Left kidney (tissue), 8 donors: ENCODE results near the gene FAM200A. TPM values are rescaled to one million over a fixed set of nuclear protein-coding genes. Genes with fewer than 3 reads are reported as not detected.
"Not testable (repeated sequence)": the region's sequence is repeated elsewhere in the genome, so short reads cannot be mapped to it uniquely, and the experiment has no call there.

ENCODE experiments used
- DNase-seq: peaks from one replicate; pipeline ENCODE4 v3.0.0-alpha.2; 2013
- long read RNA-seq, 8 donors: transcript quantifications; one replicate each; lab custom pipeline, GENCODE V29; 2026
- polyA plus RNA-seq: library from polyadenylated mRNA; unstranded; fragments of 120-200 nt; gene quantifications from one replicate; pipeline ENCODE4 v1.2.1, GENCODE V29; 2013; ENCODE audit not compliant: insufficient read length

Gene FAM200A
- polyA plus RNA-seq, result 16.2 TPM
- long read RNA-seq, donor 1, transcript FAM200A-202 (2 exons, 2,480 nt), result major isoform, 8 of 17 reads
- long read RNA-seq, donor 1, partial matches to known transcripts, result 9 of 17 reads
- long read RNA-seq, donor 1, other reads (novel, unspliced or antisense), result 0 of 17 reads
- long read RNA-seq, donor 2, partial matches to known transcripts, result 0 of 2 reads
- long read RNA-seq, donor 2, other reads (novel, unspliced or antisense), result 0 of 2 reads
- long read RNA-seq, donor 3, transcript FAM200A-202 (2 exons, 2,480 nt), result major isoform, 6 of 6 reads
- long read RNA-seq, donor 3, partial matches to known transcripts, result 0 of 6 reads
- long read RNA-seq, donor 3, other reads (novel, unspliced or antisense), result 0 of 6 reads
- long read RNA-seq, donor 4, partial matches to known transcripts, result 0 of 1 reads
- long read RNA-seq, donor 4, other reads (novel, unspliced or antisense), result 0 of 1 reads
- long read RNA-seq, donor 5, transcript FAM200A-202 (2 exons, 2,480 nt), result major isoform, 15 of 15 reads
- long read RNA-seq, donor 5, partial matches to known transcripts, result 0 of 15 reads
- long read RNA-seq, donor 5, other reads (novel, unspliced or antisense), result 0 of 15 reads
- long read RNA-seq, donor 6, transcript FAM200A-202 (2 exons, 2,480 nt), result major isoform, 5 of 5 reads
- long read RNA-seq, donor 6, partial matches to known transcripts, result 0 of 5 reads
- long read RNA-seq, donor 6, other reads (novel, unspliced or antisense), result 0 of 5 reads
- long read RNA-seq, donor 7, transcript FAM200A-202 (2 exons, 2,480 nt), result major isoform, 10 of 10 reads
- long read RNA-seq, donor 7, partial matches to known transcripts, result 0 of 10 reads
- long read RNA-seq, donor 7, other reads (novel, unspliced or antisense), result 0 of 10 reads
- long read RNA-seq, donor 8, partial matches to known transcripts, result 0 of 4 reads
- long read RNA-seq, donor 8, other reads (novel, unspliced or antisense), result 0 of 4 reads

DNA sequence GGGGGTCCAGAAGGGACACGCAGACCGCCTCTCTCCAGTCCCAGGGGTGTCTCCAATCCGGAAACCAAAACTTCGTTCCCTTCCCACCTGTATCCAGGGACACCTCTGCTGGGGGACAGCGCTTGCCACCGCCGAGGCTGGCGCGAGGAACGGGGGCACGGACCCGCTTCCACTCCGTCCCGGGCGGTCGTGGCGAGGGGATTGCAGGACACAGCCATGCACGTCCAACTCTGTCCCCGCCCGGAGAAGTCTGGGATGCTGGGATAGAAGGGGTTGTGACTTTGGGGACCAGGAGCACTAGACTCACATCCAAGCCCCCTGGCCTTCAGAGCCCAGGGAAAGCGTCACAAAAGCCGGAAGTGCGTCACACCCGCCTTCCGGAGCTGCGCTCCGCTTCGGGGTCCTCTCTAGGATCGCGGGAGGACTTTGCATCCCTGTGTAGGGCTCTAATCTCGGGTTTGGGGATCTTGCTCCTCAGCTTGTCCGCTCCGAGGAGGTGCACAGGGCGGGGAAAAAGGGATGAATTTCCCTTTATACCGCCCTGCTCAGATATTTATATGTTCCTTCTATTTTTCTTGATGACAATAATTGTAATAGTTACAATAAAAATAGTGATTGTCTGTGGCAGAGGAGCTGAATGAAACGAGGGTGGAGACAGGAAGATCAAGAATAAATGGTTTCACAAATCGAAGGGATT, at the start of gene FAM200A:
Gene FAM200A (minus strand): TSS at position 348 of the 697 bp plus-strand sequence. CDS start 3,707 bp downstream, outside the sequence.
- DNase-seq, result peak; percentile 93

DNA sequence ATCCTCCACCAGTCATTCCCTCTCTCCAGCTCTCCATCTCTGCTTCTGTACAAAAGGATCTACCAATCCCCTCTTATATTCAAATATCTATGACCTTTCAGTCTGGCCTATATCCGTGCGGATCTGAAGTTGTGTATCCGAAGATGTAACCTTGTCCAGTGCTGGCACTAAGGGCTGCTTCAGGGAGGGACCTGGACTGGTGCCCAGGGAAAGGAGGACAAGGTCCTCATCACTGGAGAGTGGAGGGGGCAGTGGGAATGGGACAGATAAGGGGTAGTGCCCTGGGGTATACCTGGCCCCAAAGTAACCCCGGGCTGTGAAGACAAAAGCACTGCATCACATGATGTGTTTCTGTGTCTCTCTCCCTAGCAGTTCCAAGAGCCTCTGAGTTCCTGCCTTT, 47.9 kb upstream of the FAM200A start:
- no peak for DNase-seq

DNA sequence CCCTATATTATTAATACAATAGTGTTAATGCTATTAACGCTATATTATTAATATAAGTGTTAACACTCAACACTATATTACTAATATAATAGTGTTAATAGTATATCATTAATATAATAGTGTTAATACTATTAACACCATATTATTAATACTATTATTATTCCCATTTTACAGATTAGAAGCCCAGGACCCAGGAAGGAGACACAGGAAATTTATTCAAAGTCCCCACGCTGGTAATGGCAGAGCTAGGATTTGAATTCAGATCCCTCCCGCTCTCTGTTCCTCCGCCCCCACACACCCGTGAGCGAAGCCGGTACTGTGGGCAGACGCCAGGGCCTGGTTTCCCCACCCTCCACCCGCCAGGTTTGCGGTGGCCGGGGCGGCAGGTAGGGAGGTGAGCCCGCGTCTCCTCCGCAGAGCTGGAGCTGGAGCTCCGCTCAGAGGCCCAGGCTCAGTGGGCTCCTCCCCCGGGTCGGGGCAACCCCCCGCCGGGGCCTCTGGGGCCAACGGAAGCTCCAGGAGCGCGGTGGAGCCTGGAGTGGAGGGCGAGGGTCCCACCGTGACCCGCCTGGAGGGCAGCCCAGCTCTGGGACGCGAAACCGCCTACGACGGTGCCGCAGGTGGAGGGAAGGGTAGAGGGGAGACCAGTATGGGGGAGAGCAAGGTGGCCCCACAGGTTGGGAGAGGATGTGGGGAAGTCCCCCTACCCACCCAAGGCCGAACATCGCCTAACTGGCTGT, 46.0 kb upstream of the FAM200A start, which contains the start of gene TMEM225B:
Gene TMEM225B (plus strand): TSS at position 506 of the 740 bp plus-strand sequence. CDS start 6,122 bp downstream, outside the sequence.
- no peak for DNase-seq

DNA sequence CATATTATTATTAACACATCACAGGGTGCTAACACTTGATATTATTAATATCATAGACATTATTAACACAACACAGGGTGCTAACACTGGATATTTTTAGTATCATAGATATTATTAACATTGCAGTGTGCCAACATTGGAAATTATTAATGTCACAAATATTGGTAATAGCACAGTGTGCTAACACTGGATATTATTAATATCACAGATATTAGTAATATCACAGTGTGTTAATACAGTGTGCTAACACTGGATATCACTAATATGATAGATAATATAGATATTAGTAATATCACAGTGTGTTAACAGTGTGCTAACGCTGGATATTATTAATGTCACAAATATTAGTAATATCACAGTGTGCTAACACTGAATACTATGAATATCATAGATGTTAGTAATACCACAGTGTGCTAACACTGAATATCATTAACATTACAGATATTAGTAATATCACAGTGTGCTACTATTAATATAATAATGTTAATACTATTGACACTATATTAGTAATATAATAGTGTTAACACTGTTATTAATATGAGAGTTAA, 44.6 kb upstream of the FAM200A start:
- no peak for DNase-seq

DNA sequence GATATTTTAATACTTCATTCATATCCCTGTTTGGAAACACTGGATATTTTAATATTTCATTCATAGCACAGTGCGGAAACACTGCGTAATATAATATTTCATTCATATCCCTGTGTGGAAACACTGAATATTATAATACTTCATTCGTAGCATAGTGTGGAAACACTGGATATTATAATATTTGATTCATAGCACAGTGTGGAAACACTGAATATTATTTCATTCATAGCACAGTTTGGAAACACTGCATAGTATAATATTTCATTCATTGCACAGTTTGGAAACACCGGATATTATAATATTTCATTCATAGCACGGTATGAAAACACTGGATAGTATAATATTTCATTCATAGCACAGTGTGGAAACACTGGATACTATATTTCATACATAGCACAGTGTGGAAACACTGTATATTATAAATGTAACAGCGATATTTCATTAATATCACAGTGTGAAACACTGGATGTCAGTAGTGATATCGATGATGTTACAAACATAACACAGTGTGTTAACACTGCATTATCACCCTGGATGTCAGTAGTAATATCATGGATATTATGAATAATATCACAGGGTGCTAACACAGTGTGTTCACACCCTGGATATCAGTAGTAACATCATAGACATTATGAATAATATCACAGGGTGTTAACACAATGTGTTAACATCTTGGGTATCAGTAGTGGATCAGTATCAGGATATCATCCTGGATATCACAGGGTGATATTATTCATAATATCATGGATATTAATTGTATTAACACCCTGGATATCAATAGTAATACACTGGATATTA, 43.2 kb upstream of the FAM200A start:
- no peak for DNase-seq

DNA sequence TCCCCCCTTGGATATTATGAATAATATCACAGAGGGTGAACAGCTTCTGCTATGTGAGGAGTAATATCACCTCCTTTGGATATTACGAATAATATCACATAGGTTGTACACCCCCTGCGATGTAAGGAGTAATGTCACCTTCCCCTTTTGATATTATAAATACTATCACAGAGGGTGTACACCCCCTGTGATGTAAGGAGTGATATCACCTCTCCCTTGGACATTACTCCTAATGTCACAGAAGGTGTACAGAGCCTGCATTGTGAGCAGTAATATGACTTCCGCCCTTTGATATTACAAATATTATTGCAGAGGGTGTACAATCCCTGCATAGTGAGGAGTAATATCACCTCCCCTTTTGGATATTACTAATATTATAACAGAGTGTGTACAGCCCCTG, 37.0 kb upstream of the FAM200A start:
- DNase-seq, result no peak

DNA sequence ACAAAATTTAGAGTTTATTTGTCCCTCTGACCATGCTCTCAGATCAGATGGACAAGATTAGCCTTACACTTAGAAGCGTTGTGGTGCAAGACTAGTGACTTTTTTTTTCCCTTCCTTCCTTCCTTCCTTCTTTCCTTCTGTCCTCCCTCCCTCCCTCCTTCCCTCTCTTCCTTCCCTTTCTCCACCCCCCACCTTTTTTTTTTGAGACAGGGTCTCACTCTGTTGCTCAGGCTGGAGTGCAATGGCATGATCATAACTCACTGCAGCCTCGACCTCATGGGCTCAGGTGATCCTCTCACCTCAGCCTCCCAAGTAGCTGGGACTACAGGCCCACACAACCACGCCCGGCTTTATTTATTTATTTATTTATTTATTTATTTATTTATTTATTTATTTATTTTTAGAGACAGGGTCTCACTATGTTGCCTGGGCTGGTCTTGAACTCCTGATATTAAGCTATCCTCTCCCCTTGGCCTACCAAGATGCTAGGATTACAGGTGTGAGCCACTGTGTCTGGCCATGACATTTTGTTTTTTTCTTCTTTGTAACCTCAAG, 28.9 kb upstream of the FAM200A start:
- DNase-seq, result not testable (repeated sequence)

DNA sequence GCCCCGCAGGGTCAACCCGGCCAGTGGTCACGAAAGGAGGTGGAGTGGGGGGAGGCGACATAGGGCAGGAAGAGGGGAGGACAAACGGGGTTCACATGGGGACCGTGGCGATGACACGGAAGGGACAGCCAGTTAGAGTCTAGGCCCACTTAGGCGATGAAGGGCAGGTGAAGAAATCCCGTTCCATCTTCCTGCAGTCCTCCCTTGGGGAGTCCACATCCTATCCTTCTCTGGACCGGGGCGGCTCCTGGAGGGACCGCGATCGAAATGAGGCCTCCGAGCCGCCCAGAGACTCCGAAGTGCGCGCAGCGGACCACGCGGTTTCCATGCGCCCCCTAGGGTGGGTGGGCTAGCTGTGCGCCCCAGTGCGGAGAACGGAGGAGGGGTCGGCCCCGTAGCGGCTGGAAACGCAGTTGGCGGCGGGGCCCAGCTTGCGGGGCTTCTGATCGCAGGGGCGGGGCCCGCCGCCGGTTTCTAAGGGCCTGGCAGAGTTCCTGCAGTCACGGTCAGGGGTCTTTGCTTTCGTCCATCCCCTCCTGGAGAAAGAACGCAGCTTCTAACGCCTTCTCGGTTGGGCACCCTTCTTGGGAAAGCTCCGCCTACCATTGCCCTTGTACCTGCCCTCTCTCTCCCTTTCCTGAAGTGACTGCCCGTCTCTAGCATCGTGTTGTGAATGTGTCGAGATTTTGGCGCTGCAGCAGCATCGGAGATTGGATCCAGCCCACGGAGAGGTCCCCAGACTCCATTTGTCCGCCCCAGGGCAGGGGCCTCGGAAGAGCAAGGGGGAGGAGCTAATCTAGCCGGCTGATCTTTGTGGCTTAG, 28.3 kb upstream of the FAM200A start:
- peak; percentile 68 for DNase-seq

DNA sequence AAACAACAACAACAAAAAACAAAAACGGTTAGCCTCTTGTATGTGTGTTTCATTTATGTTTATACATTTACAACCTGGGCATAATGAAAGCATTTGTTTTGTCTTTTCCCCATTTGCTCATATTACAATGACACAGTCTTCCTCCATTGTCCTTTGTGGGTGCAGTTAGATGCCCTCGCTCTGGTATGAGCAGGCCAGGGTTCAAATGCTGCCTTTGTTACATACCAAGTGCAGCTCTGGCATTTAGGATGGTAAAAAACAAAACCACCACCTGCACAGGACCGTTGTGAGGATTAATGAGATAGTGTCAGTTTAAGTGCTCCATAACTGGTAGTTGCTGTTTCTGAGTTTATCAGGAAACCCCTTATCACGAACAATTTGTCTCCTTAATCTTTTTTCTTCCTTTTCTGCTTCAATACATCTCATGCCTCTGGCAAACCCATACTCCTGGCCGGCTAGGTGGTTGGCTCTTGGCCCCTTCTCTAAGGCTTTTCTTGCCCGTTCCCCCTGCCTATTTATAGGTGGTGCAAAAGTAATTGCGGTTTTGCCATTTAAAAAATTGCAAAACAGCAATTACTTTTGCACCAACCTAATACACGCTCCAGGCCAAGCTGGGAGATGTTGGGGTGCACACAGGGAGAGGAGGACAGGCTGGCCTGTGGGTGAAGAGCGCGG, 27.5 kb upstream of the FAM200A start:
- DNase-seq, result no peak

DNA sequence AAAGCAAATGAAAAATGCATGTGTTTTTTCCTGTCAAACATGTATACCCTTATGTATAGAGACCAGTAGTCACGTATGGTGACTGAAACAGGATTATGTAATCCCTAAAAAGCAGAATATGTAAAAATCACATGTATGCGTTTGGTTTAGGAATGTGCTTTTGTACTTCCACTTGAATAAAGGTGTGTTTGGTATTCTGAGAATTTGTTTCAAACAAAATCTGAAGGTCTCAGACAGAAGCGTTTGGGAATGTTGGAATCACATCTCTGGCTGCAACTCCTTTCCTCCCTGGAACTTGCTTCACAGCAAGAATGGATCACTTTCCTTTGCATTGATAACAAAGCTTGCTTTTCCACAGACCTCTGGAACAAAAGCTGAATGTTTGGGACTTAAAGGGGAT, 24.3 kb upstream of the FAM200A start:
- no peak for DNase-seq

DNA sequence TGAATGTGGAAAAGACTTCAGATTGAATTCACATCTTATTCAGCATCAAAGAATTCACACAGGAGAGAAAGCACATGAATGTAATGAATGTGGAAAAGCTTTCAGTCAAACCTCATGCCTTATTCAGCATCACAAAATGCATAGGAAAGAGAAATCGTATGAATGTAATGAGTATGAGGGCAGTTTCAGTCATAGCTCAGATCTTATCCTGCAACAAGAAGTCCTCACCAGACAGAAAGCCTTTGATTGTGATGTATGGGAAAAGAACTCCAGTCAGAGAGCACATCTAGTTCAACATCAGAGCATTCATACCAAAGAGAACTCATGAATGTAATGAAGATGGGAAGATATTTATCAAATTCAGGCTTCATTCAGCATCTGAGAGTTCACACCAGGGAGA, 21.3 kb upstream of the FAM200A start:
- DNase-seq, result no peak

DNA sequence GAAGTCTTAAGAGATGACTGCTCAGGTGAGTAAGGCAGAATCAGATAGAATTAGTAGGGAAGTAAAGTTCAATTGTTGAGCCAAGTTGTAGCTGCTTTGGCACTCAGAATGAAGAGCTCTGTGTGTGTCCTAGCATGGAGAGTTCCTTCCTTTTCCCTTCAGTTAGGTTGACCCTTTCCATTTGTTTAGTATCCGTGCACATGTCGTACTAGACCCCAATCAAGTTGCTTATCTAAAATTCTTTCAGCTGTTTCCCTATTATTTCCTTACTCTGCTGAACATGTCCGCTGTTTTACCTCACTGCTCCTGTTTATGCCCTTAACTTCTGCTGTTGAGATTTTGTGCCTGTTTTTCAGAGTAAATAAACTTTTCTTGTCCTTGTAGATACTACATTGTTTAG, 19.9 kb upstream of the FAM200A start:
- DNase-seq, result no peak

DNA sequence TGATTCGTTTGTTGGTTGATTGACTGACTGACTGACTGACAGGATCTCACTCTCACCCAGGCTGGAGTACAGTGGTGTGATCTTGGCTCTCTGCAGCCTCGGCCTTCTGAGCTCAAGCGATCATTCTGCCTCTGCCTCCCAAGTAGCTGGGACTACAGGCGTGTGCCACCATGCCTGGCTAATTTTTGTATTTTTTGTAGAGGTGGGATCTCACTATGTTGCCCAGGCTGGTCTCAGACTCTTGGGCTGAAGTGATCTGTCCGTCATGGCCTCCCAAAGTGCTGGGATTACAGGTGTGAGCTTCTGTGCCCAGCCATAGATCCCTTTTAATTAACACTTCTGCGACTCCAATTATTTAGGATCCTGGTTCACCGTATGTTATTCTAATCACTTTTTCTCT, 16.9 kb upstream of the FAM200A start:
- DNase-seq, result not testable (repeated sequence)

DNA sequence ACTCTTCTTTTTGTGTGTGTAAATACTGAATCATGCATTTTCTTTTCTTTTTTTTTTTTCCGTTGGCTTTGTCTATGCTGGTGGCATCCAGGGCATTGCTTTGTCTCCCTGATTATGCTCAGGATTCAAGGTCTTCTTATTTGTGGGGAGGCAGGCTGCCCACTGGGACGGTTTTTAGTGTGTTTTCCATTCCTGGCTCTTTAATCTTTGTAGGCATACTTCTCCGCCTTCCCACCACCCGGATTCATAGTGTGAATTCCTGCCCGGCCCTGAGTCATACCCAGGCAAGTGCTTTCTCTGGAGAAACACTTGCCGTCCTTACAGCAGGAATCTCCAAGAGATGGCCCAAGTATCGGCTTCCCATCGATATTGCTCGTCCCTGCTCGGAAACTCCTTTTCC, 11.7 kb upstream of the FAM200A start:
- DNase-seq, result no peak

DNA sequence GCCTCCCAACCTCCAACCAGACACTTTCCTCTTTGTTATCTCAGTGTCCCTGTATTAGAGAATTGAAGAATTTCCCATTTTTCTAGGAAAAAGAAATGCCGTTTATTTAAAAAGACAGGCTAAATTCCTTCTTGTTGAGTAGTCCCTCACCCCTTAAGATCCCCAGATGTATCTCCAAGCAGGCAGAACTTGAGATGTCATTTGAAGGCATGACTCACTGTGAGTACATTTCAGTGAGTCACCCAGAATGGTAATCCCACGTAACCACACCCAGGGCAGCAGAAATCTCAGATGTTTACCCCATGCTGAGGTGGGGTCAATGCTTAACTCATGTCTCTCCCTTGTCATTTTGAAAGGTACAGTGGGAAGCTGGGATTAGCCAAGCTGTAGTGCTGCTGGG, 10.9 kb upstream of the FAM200A start:
- no peak for DNase-seq

DNA sequence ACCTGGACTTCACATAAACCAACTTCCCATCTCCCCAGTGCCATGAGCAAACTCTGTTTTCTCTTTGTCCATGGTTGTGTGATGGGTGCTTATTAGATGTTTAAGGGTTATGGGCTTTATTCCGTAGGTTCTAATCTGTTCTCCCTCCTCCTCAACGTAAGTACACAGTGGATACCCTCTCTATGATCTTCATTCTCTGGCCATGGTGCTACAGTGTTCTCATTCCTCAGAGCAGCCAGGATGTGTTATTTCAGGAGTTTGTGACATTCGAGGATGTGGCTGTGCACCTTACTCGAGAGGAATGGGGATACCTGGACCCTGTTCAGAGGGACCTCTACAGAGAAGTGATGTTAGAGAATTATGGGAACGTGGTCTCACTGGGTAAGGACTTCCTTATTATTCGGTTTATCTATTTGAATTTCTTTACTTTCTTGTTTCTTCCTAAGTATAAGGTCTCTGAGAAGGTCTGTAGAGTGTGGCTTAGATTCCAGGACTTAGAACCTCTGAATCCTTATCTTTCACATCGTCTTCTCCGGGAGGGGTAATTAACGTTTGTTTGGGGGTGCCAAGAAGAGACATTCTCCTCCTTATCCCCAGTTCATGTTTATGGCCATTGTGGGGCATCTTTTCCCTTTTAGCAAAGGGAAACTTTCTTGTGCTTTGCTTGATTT, 10.3 kb upstream of the FAM200A start:
- DNase-seq, result no peak

DNA sequence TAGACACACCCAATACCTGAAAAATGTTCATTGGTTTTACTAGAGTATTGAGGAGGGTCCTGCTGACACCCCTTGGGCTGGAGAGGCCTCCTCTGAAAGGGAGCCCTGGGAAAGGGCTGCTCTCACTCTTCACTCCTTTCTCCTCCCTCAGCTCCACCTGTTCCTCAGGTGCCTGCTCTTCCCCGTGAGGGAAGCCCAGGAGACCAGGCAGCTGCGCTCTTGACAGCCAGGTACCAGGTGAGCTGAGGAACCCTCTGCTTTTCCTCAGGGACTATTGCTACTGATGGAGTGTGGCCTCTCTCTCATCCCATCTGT, 9.8 kb upstream of the FAM200A start:
- no peak for DNase-seq
